ENCODE measurements around the gene VPS33B.
"Not testable (repeated sequence)": the region's sequence is repeated elsewhere in the genome, so short reads cannot be mapped to it uniquely, and the experiment has no call there.

Gene VPS33B

DNA sequence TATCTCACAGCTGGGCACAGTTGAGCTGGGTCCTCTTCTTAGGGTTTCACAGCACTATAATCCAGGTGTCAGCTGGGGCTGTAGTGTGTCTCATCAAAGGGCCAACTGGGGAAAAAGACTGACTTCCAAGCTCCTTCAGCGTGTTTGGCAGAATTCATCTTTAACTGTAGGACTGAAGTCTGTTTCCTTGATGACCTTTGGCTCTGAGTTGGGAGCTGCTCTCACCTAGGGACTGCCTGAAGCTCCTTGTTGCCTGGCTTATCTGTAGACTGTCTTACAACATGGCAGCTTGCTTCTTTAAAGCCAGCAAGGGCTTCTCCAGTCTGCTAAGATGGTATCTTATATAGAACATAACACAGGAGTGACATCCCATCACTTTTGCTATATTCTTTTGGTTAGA, 5.3 kb upstream of the VPS33B start:
- DNase-seq, result no peak

DNA sequence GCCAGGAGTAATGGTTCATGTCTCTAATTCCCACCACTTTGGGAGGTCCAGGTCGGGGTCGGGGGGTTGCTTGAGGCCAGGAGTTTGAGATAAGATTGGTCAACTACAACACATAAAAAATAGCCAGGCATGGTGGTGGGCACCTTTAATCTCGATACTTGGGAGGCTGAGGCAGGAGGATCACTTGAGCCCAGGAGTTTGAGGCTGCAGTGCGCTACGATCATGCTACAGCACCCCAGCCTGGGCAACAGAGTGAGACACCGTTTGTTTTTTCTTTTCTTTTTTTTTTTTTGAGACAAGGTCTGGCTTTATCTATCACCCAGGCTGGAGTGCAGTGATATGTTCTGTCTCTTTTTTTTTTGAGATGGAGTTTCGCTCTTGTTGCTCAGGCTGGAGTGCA, 1.3 kb upstream of the VPS33B start:
- DNase-seq, result no peak

DNA sequence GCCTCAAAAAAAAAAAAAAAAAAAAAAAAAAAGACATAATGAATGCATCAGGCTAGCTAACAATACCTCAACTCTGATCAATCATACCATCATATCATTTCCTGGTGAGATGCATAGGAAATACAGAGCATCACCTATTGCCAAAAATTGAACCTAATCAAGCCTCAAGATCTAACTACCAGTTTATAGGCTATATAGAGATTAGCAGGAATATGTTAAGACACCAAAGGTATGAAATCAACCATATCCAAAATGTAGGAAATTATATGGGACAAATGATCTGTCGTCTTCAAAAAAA, 387 bp upstream of the VPS33B start:
- DNase-seq, result no peak

DNA sequence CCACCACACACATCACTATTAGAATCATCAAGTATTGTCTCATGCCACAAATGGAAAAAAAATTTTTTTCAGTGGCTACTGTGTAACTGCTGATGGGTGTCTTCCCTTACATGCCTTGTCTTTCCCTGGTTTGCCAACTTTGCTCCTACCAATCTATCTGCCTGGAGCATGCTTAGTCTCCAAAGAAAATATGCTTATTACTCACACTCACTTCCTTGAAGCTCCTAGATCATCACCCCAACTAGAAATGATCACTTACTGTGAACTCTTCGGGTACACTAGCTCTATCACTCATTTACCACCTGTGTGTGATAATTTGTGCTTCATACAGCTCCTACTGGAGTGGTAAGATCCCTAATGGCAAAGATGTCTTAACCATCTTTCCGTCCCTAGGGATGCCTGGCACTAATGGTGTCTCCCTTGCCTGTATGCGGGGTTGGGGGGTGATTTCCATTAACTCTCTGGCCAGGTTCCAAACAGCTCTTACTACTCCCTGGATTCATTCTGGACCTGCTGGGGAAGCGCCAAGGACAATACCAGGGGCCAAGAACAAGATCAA, 799 bp downstream of the VPS33B start:
- DNase-seq, result peak; percentile 49

DNA sequence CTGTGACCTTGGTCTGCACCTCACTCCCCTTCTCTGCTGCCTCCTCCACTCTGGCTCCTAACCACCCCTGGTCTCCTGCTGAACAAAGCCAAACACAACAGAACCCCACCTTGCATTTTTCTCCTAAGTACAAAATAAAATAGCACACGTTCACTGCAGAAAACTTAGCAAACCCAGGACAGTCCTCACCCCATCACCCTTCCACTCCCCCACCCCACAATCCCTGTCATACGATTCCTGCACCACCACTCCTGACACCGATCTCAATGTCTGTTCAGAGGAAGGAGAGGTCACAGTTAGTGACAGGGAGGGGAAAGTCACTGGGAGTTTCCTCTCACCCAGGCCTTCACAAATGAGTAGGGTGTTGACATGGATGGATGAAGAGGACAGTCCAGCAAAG, 4.2 kb downstream of the VPS33B start:
- DNase-seq, result no peak

DNA sequence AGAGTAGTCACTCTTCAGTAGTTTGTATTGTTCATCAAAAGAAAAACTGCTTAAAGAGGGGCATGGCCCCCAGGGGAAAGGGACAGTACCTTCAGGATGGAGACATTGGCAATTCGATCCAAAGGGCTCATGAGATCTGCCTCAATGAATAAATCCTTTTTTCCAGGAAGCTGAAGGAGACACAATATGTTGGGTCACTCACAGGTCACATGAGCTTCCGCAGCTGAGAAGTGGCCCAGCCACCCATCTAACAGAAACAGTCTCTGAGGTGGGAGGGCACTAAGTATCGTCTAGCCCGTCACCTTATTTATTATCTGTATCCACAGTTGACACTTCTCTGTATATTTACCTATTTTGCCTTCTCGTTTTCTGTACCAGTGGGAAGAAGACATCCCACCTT, 4.7 kb downstream of the VPS33B start:
- DNase-seq, result no peak

DNA sequence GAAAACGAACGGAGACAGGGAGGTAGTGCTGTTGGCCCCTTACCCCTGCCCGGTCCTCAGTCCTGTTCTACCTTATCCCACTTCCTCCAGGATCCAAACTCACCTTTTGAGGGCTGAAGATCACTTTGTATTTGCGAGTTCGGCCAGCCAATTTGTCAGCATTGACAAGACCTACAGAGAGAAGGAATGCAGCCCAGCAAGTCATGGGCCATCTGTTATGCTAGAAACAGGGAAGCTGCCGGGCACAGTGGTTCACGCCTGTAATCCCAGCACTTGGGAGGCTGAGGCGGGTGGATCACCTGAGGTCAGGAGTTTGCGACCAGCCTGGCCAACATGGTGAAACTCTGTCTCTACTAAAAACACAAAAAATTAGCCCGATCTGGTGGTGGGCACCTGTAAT, 8.7 kb downstream of the VPS33B start:
- not testable (repeated sequence) for DNase-seq

DNA sequence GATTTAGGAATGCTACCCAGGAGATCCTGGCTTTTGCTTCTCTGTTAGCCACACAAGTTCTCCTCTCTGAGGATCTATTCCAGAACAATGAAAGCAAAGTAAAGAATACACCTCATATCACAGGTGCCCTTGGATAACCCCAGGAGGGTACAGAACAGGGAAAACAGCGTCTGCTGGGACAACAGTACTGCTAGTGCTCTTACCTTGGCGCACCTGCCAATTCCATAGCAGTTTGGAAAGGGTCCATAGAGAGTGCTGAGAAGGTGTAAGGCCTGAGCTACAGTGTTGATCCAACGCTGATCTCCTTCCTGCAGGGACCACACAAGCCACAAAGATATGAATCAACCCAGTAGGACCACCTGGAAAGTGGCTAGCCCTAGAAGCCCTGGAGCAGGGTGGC, 15.1 kb downstream of the VPS33B start:
- DNase-seq, result no peak

DNA sequence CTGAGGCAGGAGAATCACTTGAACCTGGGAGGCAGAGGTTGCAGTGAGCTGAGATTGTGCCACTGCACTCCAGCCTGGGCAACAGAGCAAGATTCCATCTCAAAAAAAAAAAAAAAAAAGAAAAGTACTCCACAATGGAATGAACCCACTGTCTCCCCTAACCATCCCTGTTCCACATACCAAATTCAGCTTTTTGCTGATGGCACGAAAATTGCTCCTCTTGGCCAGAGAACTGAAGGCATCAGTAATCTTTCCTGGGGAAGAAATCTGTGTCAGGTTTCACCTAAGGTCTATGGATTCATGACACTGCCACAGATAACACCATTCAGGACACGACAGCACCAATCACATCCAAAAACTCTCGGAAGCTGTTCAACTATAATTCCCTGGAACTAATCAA, 21.2 kb downstream of the VPS33B start:
- no peak for DNase-seq

DNA sequence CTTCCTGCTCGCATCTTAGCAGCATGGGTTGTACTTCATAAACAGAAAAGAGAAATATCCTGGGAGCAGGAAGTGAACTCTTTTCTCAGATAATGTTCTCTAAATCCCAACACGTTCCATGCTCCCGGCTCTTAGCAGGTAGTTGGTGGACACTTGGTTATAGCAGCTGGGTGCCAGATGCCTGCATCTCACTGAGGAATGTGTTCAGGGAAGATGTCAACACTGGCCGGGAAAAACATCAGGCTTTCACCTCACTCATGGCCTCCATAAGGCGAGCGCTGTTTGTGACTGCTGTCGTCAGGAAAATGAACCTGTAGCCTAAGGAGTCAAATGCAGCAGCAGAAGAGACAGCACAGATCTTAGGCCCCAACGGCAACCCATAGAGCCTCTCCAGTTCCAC, 23.7 kb downstream of the VPS33B start:
- no peak for DNase-seq

DNA sequence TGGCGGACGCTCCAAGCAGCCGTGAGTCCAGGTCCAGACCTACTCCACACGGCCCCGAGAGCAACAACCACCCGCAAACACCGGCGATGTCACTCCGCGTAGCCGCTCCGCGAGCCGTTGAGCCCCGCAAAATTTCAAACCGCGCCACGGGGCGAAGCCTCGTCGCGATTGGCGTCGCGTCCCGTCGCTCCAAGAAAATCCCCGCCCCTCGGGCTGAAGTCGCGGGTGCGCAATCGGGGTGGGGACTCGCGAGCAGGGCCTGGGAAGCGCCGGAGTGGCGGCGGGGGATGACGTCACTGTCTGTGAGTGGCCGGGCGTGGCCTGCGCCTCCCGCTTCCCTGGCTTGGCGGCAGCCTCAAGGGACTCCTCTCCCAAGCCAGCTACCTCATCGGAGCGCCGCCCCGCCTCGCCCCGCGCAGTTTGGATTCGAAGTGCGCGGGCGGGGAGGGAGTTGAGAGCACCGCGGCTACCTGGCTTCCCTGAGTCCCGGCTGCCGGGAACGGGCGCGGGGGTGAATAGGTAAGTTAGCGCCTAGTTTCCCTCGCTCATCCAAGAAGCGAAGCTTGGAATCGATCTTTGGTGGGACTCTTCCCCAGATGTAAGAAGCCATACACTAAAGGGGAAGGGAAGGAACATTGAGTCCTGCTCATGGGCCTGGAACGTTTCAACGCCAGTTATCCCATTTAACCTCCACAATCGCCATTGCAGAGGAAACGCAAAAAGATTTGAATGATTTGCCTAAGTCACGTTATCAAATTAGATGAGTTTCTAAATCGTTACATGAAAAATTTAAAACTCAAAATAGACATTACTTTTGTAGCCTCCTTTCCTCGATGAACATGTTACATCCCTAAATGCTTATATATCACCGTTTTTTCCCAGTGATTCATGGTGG, 27.7 kb downstream of the VPS33B start, which contains the start of gene PRC1:
TSS of gene PRC1 (minus strand) at position 119 of the 895 bp plus-strand sequence. CDS start at position 1, 118 bp downstream.
- peak; percentile 98 for DNase-seq

DNA sequence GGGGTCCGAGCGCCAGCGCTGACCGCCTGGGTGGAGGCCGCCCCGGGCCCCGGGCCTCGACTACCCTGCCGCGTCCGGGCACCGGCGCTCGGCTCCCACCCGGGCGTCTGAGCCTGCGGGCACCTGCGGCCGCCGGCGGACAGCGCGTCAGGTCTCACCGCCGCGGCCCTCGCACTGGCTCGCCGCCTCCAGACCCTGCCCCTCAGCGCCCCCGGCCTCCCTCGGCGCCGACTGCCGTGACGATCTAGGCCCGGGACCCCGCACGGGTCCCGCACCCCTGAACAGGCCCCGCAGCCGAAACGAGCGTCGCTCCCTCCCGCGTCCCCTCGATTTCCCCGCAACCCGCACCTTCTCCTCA, 28.4 kb downstream of the VPS33B start:
- no peak for DNase-seq

DNA sequence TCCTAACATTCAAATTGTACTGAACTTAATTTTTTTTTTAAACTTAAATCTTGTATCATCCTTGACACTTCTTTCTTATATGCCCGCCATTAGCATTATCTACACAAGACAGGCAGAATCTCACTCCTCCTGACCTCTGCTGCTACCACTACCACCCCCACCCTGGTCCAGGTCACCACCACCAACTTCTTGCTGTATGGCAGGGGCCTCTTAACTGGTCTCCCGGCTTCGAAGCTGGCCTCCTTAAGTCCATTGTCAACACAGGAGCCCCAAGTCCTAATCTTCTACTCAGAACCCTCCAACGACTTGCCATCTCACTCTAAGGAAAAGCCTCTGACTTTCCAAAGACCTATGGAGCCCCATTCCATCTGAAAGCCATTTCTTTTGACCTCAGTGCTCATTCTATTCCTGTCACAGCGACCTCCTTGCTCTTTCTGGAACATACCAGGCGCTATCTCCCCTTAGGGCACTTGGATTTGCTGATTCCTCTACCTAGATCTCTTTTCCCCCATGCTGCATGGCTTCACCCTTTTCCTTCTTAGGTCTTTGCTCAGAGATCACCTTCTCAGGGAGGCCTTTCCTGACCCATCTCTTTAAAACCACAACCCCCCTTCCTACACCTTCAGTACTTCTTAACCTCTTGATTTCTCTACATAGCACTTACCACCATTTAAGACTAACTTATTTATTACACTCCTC, 30.7 kb downstream of the VPS33B start:
- DNase-seq, result peak; percentile 8

DNA sequence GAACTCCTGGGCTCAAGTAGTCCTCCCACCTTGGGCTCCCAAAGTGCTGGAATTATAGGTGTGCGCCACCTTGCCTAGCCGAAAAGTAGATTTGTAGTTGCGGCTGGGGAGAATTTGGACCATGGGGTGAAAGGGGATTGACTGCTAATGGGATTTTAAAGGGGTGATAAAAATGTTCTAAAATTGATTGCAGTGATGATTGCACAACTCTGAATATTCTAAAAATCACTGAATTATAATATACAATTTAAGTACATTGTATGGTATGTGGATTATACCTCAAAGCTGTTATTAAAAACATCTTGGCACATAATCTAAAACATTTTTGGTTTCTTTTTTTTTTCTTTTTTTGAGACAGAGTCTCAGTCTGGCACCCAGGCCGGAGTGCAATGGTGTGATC, 31.9 kb downstream of the VPS33B start:
- DNase-seq, result no peak

DNA sequence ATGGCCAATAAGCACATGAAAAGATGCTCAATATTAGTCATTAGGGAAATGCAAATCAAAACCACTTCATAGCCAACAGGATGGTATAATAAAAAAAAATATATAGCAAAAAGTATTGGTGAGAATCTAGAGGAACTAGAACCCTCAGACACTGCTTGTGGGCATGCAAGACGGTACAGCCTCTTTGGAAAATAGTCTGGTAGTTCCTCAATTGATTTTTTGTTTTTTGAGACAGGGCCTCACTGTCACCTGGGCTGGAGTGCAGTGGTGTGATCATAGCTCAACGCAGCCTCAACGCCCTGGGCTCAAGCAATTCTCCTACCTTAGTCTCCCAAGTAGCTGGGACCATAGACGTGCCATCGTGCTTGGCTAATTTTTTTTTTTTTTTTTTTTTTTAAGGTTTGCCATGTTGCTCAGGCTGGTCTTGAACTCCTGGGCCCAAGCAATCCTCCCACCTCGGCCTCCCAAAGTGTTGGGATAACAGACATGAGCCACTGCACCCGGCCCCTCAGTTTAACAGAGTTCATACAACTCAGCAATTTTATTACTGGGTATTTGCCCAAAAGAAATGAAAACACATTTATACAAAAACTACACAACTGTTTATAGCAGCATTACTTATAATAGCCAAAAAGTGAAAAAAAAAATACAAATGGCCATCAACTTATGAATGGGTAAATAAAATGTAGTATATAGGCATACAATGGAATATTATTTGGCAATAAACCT, 33.2 kb downstream of the VPS33B start:
- no peak for DNase-seq

DNA sequence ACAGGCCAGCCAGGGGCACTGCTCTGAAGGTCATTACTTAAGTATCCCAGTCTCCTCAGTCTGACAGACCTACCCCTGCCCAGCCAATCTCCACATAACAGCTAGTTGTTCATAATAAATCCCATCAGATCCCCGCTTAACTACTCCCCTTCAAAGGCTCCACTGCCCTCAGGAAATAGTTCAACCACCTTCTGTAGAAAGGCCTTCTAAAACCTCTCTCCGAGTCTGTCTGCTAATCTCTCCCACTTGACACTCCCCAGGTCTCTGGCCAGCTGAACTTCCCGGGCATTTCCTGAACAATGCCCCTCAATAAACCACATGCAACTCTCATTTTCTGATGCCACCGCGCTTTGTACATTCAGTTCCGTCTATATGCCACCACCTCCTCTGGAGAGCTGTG, 34.1 kb downstream of the VPS33B start:
- no peak for DNase-seq

DNA sequence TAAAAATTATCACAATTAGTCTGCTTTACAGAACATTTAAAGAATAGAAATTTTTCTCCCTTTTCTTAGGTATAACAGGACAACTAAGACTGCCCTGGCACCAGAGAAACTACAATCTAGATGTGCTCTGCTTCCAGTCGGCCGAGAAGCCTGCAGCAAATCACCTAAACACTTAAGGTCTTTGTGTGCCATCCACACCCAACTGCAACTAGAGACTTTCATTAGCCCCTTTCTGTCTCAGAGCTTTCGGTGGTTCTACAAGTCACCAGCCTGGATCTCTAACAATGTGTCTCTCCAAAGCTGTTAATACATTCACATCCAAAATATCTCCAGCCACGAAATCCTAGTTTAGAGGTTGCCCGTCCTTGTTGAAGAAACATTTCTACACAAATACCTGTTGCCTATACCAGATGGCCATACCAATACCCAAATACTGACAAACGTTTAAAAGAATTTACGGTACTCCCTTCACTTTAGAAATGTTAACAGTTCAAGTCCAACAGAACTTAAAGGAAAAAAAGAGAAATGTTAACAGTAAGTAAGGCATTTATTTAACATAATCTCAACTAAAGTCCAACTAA, 34.7 kb downstream of the VPS33B start:
- no peak for DNase-seq

DNA sequence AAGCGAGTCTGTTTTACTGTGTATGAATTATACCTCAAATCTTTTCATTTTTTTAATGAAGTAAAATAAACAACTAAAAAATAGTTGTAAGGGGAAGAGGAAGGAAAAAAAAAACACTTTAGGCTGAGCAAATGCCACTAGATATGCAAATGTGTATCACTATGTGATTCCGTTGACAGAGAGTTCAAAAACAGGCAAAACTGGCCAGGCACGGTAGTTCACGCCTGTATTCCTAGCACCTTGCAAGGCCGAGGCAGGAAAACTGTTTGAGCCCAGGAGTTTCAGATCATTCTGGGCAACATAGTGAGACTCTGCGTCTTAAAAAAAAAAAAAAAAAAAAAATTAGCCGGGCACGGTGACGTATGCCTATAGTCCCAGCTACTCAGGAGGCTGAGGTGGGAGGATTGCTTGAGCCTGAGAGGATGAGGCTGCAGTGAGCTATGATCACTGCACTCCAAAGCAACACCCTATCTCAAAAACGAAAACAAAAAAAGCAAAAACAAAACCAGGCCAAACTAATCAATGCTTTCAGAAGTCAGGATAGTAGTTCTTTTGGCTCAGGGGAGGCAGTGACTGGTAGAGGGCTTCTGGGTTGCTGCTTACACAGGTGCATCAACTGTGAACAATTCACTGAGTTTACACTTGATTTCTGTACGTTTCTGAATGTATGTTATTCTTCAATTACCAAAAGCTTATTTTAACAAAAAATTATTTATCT, 35.4 kb downstream of the VPS33B start:
- DNase-seq, result no peak

DNA sequence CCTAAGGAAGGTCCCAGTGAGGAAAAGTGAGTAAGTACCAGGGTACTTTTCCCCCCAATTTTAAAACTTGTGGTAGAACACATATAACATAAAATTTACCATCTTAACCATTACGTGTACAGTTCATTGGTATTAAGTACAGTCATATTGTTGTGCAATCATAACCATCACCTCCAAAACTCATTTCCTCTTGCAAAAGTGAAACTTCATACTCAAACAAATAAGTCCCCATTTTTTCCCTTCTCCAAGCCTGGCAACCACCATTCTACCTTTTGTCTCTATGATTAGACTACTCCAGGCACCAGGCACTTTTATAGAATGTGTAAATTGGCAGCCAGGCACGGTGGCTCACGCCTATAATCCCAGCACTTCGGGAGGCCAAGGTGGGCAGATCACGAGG, 40.3 kb downstream of the VPS33B start:
- peak; percentile 34 for DNase-seq

DNA sequence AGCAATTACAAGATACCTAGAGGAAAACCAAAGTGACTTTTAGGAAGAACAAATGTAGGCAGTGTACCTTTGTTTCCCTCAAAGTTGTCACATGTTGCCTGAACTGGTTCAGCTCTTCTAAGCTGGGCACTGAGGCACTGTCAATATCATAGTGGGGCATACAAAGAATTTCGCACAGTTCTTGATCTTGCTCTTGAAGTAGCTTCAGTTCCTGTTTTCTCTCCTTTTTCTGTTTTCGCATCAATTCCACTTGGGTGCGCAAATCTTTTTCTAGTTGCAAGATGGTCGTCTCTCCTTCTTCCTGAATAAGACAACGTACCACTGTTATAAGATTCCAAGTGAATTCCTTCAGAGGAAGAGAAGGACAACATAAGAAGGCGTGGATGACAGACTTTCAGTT, 40.7 kb downstream of the VPS33B start:
- DNase-seq, result no peak

DNA sequence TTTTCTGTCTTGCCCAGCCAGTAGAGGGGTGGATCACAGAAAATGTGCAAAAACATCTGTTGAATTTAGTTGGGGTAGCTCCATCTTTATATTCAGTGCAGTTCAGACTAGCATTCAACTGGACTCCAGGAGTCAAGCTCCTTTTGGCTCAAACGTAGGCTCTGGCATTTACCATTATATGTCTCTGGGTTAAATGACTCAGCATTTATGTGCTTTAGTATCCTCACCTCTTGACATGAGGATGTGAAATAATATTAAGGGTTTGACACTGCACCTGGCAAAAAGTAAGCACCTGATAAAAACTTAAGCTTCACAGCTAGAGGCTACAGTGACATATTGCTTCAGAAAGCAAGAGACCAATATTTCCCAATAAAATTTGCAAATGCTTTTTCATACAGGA, 42.8 kb downstream of the VPS33B start:
- no peak for DNase-seq

DNA sequence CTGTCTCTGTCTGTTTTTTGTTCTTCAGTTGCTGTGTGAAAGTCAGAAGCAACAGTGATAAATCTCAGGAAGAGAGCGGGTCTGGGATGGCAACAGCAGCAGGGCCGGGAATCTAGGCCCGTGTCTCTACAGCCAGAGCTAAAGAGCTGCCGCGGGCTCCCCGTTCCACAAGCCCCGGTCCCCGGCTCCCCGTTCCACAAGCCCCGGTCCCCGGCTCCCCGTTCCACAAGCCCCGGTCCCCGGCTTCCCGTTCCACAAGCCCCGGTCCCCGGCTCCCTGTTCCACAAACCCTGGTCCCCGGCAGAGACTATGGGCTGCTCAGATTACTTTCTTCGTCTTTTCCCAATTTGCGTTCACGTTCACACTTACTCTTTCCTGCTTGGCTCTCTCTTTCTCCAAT, 48.2 kb downstream of the VPS33B start:
- no peak for DNase-seq

DNA sequence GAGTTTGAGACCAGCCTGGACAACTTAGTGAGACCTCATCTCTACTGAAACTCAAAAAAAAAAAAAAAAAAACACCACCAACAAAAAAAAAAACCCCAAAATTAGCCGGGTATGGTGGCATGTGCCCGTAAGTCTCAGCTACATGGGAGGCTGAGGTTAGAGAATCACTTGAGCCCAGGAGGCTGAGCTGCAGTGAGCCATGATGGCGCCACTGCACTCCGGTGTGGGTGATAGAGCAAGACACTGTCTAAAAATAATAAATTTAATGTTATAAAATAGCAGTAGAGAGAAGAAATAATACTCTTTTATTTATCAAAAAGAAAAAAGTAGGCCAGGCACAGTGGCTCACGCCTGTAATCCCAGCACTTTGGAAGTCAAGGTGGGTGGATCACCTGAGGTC, 50.3 kb downstream of the VPS33B start:
- DNase-seq, result no peak
